Muscle of leg (tissue), 11 donors: ENCODE measurements around the gene ARHGAP23. TPM values are rescaled to one million over a fixed set of nuclear protein-coding genes. Genes with fewer than 3 reads are reported as not detected.
A peak's percentile ranks its signal among the peaks of the same experiment; 100 is the strongest.
"Not testable (repeated sequence)": the region's sequence is repeated elsewhere in the genome, so short reads cannot be mapped to it uniquely, and the experiment has no call there.

ENCODE experiments used
- DNase-seq: peaks from one replicate; pipeline ENCODE4 v3.0.0; 2013
- H3K27ac ChIP-seq: one replicate; pipeline ENCODE4 v1.5.1; 2013; ENCODE audit warnings: mild to moderate bottlenecking, low read length, control low read depth
- H3K27me3 ChIP-seq: one replicate; pipeline ENCODE4 v1.6.1; 2013; ENCODE audit warnings: low read length; ENCODE audit not compliant: control insufficient read depth, insufficient read depth
- H3K36me3 ChIP-seq: one replicate; pipeline ENCODE4 v1.6.1; 2013; ENCODE audit warnings: low read length; ENCODE audit not compliant: control insufficient read depth, insufficient read depth
- H3K4me1 ChIP-seq: one replicate; pipeline ENCODE4 v1.6.1; 2013; ENCODE audit warnings: low read length; ENCODE audit not compliant: control insufficient read depth, insufficient read depth
- H3K4me3 ChIP-seq: one replicate; pipeline ENCODE4 v1.5.1; 2013; ENCODE audit warnings: low read length, control low read depth
- H3K9me3 ChIP-seq: replicated peaks from 2 replicates; pipeline ENCODE4 v1.6.1; 2013; ENCODE audit warnings: low read depth, low read length; ENCODE audit not compliant: control insufficient read depth
- WGBS: methylation state at CpG from one replicate; pipeline ENCODE4 v1.1.5; 2013; ENCODE audit warnings: missing lambda C conversion rate; ENCODE audit not compliant: insufficient coverage; 5-methylcytosine and 5-hydroxymethylcytosine counted together
- polyA plus RNA-seq, 8 donors: library from polyadenylated mRNA; unstranded; fragments of 120-200 nt; gene quantifications; one replicate each; pipeline versions ENCODE4 v1.2.1 to v1.2.3, GENCODE V29; 2013; ENCODE audit warnings: inconsistent platforms in 1 of 8, low replicate concordance in 1 of 8; ENCODE audit not compliant: insufficient read length in 8 of 8, insufficient read depth in 1 of 8
- total RNA-seq: library from RNA; stranded (reverse); fragments of 120-200 nt; gene quantifications from one replicate; pipeline ENCODE4 v1.2.4, GENCODE V29; 2013

ARHGAP23 gene
- total and polyA plus RNA-seq, 9 donors: 17.1 to 44.2 (median 35.8) TPM

DNA sequence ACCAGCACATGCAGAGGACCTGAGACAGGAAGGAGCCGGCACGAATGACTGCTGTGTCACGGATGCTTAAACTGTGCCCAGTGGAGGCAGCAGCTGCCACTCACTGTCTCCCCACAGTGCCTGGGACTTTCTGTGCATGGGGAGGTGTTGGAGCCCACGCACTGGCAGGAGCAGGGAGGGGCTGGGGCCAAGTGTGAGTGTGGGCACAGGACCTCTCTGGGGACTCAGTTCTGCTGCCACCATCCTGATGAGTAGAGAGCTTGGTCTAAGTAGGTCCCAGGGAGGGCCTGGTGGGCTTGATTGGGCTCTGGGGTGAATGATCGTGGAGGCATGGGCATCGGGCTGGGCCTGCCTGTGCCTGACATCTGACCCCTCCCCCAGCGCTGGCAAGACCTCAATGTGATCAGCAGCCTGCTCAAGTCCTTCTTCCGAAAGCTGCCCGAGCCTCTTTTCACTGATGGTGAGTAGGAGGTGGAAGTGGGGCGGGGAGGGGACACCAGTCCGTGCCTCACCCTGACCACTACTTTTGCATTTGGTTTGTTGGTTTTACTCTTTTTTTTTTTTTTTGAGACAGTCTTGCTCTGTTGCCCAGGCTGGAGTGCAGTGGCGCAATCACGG, 57.5 kb downstream of the ARHGAP23 start:
- H3K27me3 ChIP-seq, H3K4me3 ChIP-seq, H3K9me3 ChIP-seq, H3K27ac ChIP-seq, DNase-seq, H3K4me1 ChIP-seq: not testable (repeated sequence)
- WGBS: 60% methylated on average over 1 of the region's 13 CpGs
- peaks cover 43% of the 10 kb centered on the region for H3K36me3 ChIP-seq

DNA sequence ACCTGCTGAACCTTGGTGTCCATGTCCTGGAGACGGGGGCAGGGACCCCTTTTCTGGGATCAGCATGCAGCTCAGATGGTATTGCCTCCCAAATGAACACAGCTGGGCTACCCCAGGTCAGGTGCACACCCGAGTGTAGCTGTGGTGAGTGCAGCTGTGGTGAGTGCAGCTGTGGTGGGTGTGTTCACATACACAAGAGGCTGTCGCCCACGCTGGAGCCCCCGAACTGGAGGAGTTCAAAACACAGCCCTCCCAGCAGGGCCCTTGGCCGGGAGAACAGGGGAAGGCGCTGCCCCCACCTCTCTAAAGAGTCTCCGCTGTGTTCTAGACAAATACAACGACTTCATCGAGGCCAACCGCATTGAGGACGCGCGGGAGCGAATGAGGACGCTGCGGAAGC, 61.5 kb downstream of the ARHGAP23 start:
- H3K36me3 ChIP-seq: peaks cover 57% of the 10 kb centered on the region
- H3K27me3 ChIP-seq, DNase-seq, H3K4me1 ChIP-seq, H3K4me3 ChIP-seq, H3K9me3 ChIP-seq, H3K27ac ChIP-seq: not testable (repeated sequence)
- WGBS: 73% methylated on average over 13 of the region's 17 CpGs

DNA sequence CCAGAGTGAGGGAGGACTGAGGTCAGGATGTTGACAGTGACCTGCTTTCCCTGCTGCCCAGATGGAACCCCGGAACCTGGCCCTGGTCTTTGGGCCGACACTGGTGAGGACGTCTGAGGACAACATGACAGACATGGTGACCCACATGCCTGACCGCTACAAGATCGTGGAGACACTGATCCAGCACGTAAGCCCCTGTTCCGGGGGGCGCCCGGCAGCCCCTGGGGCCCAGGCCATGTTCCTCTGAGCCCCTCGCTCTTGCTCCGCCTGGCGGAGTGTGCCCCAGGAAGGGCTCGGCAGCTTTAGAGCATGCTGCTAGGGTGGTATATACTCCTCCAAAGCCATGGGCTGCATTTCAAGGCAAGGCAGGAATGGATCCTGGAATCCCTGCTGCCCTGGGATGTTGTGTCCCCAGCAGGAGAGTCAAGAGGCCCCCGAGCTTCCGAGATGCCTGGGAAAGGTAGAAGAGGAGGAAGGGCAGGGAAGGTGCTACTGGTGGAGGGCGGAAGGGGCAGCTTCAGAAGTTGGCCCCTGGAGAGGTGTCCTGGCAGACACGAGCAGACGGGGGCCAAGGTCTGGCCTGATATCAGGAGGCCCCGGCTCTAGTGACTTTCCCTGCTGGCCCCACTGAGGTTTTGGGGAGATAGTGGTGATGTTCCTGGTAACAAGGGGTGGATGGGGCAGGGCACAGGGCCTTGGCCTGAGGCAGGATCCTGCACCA, 63.2 kb downstream of the ARHGAP23 start:
- peaks cover 51% of the 10 kb centered on the region for H3K36me3 ChIP-seq
- not testable (repeated sequence) for H3K27me3 ChIP-seq, DNase-seq, H3K27ac ChIP-seq, H3K9me3 ChIP-seq, H3K4me3 ChIP-seq, H3K4me1 ChIP-seq
- 79% methylated on average over 15 of the region's 19 CpGs for WGBS

DNA sequence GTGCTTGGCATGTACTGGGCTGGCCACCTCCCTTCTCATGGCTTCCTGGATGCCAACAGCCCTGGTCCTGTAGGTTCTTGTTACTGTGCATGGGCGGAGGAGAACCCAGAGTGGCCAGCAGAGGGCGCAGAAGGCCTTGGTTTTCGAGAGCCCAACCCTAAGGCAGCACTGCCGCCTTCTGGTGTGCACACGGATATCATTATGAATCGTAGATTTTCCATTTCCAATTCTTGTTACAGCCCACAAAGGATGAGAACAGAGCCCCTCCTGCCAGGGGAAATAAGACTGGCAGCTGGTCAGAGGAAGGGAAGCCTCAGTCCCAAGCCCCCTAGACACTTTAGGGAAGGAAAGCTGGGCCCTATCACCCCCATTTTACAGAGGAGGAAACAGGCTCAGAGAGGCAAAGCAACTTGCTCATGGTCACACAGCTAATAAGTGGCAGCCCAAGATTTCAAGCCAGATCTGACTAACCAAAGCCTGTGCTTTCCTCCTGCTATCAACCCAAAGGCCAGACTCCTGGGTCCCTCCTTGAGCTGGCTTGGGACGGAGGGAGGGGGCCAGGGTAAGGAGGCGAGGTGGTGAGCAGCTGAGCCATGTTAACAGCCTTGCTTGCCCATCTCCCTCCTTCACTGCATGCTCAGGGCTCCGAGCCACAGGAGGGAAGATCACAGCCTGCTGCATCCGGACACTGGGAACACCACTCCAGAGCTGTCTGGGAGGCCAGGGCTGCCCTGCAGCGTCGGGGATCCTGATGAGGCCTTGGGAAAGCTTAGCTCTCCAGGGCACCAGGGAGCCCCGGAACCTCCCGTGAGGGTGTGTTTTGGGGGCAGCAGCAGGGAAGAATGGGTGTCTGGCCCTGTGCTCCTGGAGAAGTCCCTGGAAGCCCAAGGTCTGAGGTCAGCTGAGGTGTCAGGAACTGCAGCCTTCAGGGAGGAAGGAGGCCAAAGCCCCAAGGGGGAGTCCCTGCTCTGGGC, 64.1 kb downstream of the ARHGAP23 start:
- not testable (repeated sequence) for H3K9me3 ChIP-seq, H3K27ac ChIP-seq, H3K27me3 ChIP-seq, H3K4me1 ChIP-seq, H3K4me3 ChIP-seq
- WGBS: 91% methylated on average over 4 of the region's 14 CpGs
- H3K36me3 ChIP-seq: peaks cover 50% of the 10 kb centered on the region
- peak; percentile 90 for DNase-seq

DNA sequence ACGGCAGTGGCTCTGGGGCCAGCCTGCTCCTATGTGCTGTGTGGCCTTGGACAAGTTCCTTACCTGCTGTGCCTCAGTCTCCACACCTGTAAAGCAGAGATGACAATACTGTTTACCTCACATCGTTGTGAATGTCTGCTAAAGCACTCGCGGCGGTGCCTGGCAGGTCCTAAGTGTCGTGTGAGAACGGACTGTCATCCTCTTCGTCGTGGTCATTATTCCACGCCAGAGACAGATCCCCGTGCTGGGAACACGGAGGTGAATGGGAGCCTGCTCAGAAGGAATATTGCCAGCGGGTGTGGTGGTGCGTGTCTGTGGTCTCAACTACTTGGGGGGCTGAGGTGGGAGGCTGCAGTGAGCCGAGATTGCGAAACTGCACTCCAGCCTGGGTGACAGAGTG, 65.9 kb downstream of the ARHGAP23 start:
- H3K4me1 ChIP-seq, H3K27ac ChIP-seq, H3K4me3 ChIP-seq, H3K27me3 ChIP-seq, H3K9me3 ChIP-seq, DNase-seq: not testable (repeated sequence)
- 86% methylated on average over 10 of the region's 16 CpGs for WGBS
- peaks cover 67% of the 10 kb centered on the region for H3K36me3 ChIP-seq

DNA sequence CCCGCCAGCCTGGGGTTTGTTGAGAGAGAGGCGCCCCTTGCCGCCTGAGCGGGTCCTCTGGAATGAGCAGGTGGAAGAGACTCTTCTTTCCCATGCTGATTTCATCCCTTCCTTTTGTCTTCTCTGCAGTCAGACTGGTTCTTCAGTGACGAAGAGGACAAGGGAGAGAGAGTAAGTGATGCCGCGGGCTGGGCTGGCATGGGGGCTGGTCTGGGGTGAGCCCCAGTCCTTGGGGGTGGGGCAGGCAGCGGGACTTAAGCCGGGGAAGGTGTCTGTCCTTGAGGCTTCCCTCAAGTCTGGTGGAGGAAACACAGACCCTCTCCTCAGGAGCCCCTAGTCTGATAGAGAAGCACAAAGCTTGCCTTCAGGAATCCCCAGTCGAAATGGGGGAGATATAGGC, 69.4 kb downstream of the ARHGAP23 start:
- H3K9me3 ChIP-seq, H3K27me3 ChIP-seq, DNase-seq, H3K27ac ChIP-seq, H3K4me1 ChIP-seq, H3K4me3 ChIP-seq: not testable (repeated sequence)
- 93% methylated on average over 3 of the region's 10 CpGs for WGBS
- peaks cover 62% of the 10 kb centered on the region for H3K36me3 ChIP-seq

DNA sequence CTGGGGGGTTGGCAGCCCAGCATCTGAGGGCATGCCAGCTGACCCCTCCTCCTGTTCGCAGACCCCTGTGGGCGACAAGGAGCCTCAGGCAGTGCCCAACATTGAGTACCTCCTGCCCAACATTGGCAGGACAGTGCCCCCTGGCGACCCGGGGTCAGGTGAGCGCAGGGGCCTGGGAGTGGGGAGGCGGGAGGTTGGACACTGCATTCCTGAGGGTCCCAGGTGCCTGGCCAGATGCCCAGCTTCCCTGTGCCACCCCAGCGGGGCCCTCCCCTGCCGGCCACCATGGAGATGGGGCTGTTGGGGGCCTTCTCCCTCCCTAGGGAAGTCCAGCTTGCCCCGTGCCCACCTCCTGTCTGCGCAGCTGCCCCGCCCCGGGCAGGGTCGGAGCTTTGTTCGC, 70.1 kb downstream of the ARHGAP23 start:
- Histone ChIP-seq H3K4me1 (no peaks in the 10 kb centered on the region), H3K4me3 (no peak overlapping the region), H3K36me3 (peaks cover 62% of the 10 kb centered on the region), H3K9me3 (no peaks in the 10 kb centered on the region), H3K27ac (no peak overlapping the region), H3K27me3 (no peaks in the 10 kb centered on the region)
- 94% methylated on average over 8 of the region's 14 CpGs for WGBS
- DNase-seq: no peak

DNA sequence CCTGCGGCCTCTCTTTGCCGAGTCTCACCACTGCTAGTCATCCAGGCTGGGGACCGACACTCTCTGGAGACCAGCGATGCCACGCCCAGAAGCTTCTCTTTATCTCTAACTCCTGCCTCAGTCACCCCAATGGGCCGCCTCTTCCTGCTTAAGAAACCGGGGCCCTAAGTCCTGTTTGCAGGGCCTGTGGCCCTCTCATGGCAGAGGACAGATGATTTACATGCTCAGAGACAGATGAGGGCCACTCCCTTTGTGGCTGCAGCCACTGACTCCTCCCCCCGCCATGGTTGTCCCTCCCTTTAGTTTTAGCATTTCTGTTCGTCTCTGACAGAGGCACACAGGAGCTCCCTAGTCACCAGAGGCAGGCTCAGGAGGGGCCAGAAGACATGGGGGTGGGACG, 71.0 kb downstream of the ARHGAP23 start:
- H3K4me3 ChIP-seq, H3K27ac ChIP-seq, H3K27me3 ChIP-seq, H3K4me1 ChIP-seq, DNase-seq, H3K9me3 ChIP-seq: not testable (repeated sequence)
- 100% methylated on average over 1 of the region's 10 CpGs for WGBS
- peaks cover 62% of the 10 kb centered on the region for H3K36me3 ChIP-seq

DNA sequence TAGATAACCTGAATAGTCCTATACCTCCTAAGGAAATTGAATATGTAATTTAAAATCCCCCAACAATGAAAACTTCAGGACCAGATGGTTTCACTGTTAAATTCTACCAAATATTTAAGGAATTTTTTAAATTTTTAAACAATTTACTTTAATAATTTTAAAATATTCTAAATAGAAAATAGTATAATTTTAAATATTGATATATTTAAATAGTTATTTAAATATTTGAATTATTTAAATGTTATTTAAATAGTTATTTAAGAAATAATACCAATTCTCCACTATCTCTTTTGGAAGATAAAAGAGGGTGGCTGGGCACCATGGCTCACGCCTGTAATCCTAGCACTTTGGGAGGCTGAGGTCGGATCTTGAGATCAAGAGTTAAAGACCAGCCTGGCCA, 73.5 kb downstream of the ARHGAP23 start:
- H3K4me1 ChIP-seq, DNase-seq, H3K4me3 ChIP-seq, H3K27me3 ChIP-seq, H3K27ac ChIP-seq, H3K9me3 ChIP-seq: not testable (repeated sequence)
- WGBS: no CpG with 5 or more reads among the region's 2 CpGs
- H3K36me3 ChIP-seq: peaks cover 64% of the 10 kb centered on the region

DNA sequence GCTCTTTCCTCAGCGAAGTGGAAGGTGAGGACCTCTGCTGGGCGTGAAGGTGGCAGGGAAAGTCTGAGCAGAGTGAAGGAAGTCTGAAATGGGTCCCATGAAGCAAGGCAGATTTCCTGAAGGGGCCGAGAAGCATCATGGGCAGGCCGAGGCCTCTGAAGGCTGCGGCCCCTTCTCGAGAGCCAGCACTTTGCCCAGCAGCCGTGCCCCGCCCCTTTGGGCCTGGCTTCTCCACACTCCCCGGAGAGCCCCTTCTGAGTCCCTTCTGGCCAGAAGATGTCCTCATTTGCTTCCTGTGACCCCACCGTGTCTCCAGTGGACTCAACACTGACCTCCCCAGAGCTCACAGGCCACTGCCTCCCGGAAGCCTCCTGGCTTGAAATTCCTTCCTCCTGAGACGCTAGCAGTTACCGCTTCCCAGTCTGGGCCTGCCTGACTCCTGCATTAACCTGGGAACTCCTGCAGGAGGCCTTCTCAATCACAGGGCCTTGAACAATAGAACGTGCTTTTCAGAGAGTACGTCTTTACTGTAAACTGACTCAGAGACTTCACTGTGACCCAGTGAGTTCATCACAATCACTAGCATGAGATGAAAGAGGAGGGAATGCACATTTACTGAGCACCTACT, 75.1 kb downstream of the ARHGAP23 start:
- H3K4me3 ChIP-seq, H3K27me3 ChIP-seq, H3K9me3 ChIP-seq, DNase-seq, H3K27ac ChIP-seq, H3K4me1 ChIP-seq: not testable (repeated sequence)
- peaks cover 60% of the 10 kb centered on the region for H3K36me3 ChIP-seq
- WGBS: 75% methylated on average over 12 of the region's 15 CpGs
